NCI-H2196 treated with DMSO at 0.1 percent for 48 hours (cell line): ENCODE results near the gene SLC24A3.
"Not testable (repeated sequence)": the region's sequence is repeated elsewhere in the genome, so short reads cannot be mapped to it uniquely, and the experiment has no call there.

Experiments used
- DNase-seq: peaks from one replicate; lab custom pipeline; 2025; ENCODE audit not compliant: unreplicated experiment; lab: John Stamatoyannopoulos, UW

Gene SLC24A3

GRCh38 chr20:19659448-19659847 is 447.0 kb downstream of the SLC24A3 start:
- no peak for DNase-seq

GRCh38 chr20:19660808-19661378 is 448.5 kb downstream of the SLC24A3 start:
- DNase-seq = no peak

GRCh38 chr20:19661717-19662636 is 449.5 kb downstream of the SLC24A3 start:
- peak; percentile 66 for DNase-seq

- DNase-seq = no peak
Observed at GRCh38 chr20:19662637-19662995, 450.2 kb downstream of the SLC24A3 start.

GRCh38 chr20:19668418-19668817 is 456.0 kb downstream of the SLC24A3 start:
- no peak for DNase-seq

- no peak for DNase-seq
Observed at GRCh38 chr20:19670829-19671228, 458.4 kb downstream of the SLC24A3 start.

DNA sequence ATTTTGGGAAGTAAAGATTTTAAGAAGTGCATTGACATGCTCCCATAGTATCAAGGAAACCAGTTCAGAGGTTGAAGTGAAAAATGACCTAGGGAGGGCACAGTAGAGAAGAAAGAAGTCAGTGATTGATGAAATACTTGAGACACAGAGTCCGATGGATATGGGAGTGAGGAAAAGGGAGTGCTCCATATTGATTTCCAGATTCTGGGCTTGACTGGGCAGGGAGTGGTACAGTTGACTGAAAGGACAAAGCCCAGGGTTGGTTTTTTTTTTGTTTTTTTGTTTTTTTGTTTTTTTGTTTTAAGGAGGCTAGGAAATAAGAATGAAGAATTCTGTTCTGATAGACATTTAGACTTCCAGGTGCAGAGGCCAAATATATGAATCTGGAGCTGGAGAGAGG is 458.9 kb downstream of the SLC24A3 start:
- no peak for DNase-seq

DNA sequence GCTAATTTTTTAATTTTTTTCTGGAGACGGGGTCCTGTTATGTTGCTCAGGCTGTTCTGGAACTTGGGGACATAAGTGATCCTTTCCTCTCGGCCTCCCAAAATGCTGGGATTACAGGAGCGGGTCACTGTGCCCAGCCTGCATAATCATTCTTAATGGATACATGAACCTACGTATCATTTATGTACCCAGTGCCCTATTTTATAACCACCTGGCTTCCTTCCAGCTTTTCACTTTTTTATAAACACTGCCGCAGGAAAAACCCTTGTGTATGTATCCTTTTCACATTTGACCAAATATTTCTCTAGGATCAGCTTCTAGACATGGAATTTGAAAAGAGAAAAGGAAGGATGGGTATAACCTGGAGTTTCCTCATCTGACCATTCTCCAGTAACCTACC is 460.1 kb downstream of the SLC24A3 start:
- DNase-seq = no peak

DNA sequence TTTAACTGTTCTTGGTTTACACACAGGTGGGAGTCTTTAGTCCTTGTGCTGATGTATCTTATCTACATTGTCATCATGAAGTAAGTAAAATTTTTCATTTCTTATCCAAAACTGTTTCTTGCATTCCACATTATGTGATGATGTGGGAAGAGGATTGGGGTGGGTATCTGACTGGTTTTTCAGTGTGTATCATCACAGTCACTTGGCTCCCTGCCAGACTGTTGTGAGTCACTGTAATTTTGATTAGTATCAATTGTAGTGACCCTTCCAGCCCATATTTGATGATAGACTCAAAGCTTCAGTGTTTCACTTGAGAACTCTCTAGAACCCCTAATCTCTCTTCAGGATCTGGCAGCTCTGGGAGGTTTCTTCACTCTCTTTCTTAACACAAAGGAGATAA is 461.1 kb downstream of the SLC24A3 start:
- DNase-seq = no peak

GRCh38 chr20:19676202-19676601 is 463.8 kb downstream of the SLC24A3 start:
- no peak for DNase-seq

GRCh38 chr20:19677336-19677735 is 464.9 kb downstream of the SLC24A3 start:
- DNase-seq = no peak

- not testable (repeated sequence) for DNase-seq
Observed at GRCh38 chr20:19678591-19678990, 466.1 kb downstream of the SLC24A3 start.

DNA sequence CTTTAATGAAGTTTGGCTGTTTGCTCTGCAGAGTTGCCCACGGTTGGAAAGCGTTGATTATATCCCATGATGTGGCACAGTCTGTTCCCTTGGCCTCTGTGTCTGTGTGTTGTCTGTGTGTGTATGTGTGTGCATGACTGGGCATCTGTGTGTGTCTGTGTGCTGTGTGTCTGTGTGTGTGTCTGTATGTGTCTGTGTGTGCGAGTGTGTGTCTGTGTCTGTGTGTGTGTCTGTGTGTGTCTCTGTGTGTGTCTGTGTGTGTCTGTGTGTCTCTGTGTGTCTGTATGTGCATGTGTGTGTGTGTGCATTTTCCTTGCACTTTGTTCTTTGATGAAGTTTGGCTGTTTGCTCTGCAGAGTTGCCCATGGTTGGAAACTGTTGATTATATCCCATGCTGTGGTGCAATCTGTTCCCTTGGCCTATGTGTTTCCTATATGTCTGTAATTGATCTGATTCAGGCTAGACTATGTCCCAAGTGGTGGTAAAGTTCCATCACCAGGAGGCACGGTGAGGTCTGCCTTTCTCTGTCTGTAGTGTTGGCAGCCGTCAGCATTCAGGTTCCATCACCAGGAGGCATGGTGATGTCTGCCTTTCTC is 467.6 kb downstream of the SLC24A3 start:
- DNase-seq = no peak

- DNase-seq = no peak
Observed at GRCh38 chr20:19682249-19682648, 469.8 kb downstream of the SLC24A3 start.

GRCh38 chr20:19683188-19683587 is 470.7 kb downstream of the SLC24A3 start:
- no peak for DNase-seq

DNA sequence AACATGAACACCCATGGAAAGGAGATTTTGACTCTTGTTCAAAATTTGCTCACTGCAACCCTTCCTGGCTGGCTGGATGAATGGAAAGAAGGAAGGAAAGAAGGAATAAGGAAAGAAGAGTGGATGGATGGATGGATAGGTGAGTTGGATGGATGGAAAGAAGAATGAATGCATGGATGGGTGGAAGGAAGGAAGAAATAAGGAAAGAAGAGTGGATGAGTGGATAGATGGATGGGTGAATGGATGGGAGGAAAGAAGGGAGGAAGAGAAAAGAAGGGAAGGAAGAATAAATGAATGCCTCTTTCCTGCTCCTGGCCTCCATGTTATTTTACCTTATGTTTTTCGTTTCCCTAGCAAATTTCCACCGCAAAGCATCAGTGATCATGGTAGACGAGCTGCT is 471.4 kb downstream of the SLC24A3 start:
- no peak for DNase-seq

GRCh38 chr20:19688031-19688806 is 475.8 kb downstream of the SLC24A3 start:
- DNase-seq = peak; percentile 47

DNA sequence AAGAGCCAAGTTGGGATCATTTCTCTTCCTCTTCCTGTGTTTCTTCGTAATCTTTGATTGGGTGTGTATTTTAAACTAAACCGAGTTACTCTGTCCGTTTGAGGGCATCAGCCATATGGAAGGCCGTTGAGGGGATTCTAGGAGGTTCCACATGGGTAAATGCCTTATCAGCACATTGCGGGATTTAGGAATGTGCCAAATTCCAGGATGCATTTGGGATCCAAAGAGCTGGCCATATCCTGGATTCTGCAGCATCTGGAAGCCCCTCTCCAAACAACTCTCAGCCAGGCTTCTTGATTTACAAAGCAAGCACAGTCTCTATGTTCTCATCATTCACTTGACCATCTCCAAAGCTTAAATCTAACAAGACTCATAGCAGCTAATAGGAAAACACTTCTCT is 478.0 kb downstream of the SLC24A3 start:
- no peak for DNase-seq

DNA sequence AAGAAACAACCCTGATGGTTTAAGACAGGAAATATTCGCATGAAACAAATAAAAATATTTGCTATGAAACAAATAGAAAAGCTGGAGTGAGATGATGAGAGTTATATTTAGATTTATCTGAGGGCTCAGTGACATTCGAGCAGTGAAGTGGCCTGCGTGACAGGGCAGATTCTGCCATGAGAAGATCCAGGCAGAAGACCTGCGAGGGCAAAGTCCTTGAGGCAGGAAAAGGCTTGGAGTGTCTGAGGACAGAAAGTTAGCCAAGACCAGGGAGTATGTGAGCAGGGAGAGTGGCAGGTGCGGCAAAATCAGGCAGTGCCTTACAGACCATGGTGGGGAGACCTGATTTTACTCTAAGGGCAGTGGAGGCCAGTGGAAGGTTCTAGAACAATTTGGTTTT is 478.7 kb downstream of the SLC24A3 start:
- DNase-seq = no peak

DNA sequence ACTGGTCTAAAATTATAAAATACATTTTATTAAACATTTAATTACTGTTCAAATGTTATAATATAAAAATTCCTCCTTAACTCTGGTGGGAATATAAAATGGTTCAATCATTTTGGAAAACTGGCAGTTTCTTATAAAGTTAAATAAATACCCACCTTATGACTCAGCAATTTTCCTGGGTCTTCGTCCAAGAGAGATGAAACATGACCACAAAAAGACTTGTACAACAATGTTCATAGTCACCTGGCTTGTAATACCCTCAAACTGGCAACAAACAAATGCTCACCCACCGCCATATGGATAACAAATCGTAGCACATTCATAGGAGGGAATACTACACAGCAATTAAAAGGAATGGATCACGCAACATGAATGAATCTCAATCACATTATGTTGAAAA is 479.7 kb downstream of the SLC24A3 start:
- DNase-seq = no peak

DNA sequence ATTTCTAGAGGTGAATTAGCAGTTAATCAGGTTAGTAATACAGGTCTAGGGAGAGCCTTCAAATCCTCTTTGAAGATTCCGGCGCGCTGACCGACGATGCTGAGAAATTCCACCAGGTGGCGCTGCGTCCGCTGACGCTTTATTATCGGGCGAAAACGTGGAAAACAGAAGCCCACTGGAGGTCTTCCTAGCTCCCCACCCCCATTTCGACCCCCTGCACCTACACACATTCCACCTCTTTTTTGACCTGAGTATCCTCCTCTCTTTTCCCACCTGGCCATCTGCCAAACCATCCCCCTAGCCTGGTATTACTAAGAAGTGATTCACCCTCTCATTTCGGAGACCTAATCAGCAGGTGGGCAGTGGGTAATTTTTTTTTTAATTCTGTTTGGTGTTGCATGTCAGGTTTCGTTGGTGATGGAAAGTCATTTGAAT is 480.3 kb downstream of the SLC24A3 start:
- no peak for DNase-seq
